Measurements from ENCODE around the gene NEK3.

GRCh38 chr13:52112591-52112990 is 46.8 kb downstream of the NEK3 start:
- TF ChIP-seq GATA3 (IDR thresholded peaks at IDR 0.05; ENCODE audit: low read depth, low read length) (no peak), GATA2 (IDR thresholded peaks at IDR 0.05; ENCODE audit: low read depth, low read length) (no peak)

Measured in SH-SY5Y (cell line).